ENCODE measurements around the gene ADGRG2. TPM values are rescaled to one million over a fixed set of nuclear protein-coding genes. Genes with fewer than 3 reads are reported as not detected.
"Not testable (repeated sequence)": the region's sequence is repeated elsewhere in the genome, so short reads cannot be mapped to it uniquely, and the experiment has no call there.

ADGRG2 gene
- polyA plus RNA-seq, 4 donors, result 12.9 to 19.8 (median 14.4) TPM

DNA sequence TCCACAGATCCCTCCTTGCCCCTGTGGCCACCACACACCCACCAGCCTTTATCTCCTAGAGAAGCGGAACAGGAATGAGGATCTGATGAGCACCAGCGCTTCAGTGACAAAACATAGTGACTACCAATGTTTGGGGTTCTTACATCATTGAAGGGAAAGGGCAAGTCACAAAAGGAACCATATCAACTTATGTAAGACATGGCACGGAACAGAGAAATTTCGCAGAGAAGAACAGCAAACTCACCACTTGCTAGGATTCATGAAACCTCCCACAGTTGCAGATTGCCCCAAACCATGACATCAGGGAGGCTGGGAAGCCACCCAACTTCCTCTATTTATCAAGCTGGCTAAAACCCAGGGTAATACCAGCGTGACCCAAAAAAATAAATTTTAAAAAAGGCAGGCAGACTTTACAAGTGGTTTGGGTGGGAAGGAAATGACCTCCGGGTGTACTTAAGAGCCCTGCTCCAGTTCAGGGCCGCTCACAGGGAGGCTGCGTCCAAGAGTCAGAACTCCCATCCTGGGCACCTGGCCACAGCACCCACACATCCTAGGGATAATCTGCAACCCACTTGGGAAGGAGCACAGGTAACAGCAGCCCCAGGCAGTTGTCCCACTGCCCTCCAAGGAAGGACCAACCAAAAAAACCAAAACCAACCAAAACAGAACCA, 36.0 kb downstream of the ADGRG2 start:
- no peak for DNase-seq (ENCODE audit: low read depth in 4 of 4, low spot score in 3 of 4)

DNA sequence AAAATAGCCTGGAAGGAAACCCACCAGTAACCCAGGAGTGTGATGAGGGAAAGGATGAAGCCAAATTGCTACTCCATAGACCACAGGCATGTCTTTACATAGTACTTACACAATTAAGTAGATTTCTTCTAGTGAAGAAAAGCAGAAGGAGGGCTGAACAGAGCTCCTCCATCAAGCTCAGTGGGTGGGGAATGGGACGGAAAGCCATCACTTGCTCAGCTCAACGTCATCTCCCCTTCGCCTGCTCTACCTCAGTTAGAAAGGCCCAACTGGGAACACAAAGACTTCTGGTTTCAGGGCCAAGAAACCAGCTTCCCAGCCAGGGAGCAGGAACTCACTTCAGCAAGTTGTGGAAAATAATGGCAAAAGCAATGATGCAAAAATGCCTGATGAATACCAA, 36.6 kb downstream of the ADGRG2 start:
- DNase-seq (ENCODE audit: low read depth in 4 of 4, low spot score in 3 of 4), result no peak

DNA sequence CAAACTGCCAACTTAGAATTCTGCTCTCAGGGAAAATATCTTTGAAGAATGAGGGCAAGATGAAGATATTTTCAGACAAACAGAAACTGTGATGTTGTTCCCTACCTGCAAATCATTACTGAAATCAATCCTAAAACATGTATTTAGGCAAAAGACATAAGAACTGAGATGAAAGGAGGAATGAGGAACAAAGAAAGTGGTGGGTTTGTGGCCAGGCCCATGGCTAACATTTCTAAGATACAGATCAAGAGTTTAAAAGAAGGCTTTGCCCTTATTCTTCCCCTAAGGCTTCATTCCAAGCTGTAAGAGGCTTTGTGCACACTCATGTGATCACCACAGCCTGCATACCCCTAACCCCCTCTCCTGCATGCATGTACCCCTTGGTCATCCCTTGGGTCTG, 46.5 kb downstream of the ADGRG2 start:
- no peak for DNase-seq (ENCODE audit: low read depth in 4 of 4, low spot score in 3 of 4)

DNA sequence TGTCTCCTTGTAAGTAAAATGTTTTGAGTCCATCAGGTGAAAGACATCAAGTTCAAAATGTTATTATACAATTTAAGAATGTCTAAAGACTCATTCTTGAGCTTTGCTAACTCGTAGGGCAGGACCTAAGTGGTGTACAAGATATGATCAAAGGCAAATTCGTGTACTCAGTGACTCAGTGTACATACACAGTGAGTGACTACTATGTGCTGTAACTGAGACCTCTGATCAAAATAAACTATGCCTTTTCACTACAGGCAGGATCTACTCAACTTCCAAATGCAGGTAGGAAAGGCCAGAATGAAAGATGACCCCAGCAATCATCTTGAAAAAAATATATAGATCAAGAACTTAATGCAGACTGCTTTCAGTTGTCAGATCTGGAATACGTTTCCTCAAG, 49.9 kb downstream of the ADGRG2 start:
- no peak for DNase-seq (ENCODE audit: low read depth in 4 of 4, low spot score in 3 of 4)

DNA sequence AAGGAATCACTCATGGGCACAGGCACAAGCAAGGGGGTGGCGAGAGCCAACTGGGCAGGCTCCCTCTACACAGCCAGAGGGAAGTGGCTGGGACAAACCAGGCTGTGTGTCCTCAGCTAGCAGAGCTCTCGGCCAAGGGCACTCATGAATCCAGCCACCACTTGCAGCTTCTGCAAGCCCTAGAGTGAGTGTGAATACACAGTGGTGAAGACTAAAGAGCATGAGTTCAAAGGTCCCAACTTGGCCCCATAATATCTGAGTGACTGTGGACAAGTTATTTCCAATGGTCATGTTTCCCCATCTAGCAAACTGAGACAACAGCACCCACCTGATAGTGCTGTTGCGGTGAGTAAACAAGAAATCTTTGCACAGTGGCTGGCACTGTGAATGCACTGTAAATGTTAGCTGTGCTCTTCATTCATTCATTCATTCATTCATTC, 51.7 kb downstream of the ADGRG2 start:
- DNase-seq (ENCODE audit: low read depth in 4 of 4, low spot score in 3 of 4), result no peak

DNA sequence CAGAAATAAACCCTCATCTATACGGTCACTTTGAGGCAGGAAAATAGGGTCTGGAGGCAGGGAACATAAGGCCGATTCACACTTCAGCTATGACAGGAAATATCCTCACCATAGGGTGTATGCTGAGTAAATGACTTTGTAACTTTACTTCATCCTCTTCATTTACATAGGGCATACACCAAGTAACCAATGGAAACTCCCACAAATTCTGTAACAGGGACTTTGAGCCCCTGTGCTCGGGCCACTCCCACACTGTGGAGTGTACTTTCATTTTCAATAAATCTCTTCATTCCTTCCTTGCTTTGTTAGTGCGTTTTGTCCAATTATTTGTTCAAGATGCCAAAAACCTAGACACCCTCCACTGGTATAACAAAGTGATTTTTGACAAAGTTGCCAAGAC, 55.3 kb downstream of the ADGRG2 start:
- DNase-seq (ENCODE audit: low read depth in 4 of 4, low spot score in 3 of 4), result not testable (repeated sequence)

DNA sequence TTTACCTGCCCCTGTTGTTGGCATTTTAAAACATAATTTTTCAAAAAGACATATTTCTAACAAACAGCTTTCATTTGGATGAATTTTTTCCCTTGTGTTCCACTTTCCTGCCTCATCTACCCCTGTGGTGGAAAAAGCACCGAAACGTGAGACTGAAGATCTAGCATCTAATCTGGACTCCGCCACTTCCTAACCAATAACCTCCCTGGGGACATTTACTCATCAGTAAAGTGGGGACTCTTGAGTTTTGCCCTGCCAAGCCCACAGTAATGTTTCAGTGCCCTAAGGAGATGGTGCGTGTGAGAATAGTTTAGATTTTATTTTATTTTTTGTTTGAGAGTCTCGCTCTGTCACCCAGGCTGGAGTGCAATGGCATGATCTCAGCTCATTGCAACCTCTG, 56.7 kb downstream of the ADGRG2 start:
- no peak for DNase-seq (ENCODE audit: low read depth in 4 of 4, low spot score in 3 of 4)

DNA sequence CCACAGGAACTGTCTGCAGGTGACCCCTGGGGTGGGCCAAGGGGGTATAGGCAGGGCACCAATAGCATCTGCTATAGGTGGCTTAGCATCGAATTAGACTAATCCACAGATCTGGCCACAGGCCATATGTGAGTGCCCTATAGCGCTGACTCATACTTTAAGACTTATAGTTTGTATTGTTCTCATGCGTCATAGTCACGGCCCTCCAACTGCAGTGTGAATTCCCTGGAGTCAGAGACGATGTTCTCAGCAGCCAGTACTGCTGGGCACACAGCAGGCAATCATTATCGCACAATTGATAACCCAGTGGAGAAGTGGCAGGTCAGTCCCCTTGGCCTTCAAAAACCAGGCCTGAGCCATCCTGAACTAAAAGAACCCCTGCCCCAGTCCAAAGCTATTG, 58.1 kb downstream of the ADGRG2 start:
- DNase-seq (ENCODE audit: low read depth in 4 of 4, low spot score in 3 of 4), result no peak

DNA sequence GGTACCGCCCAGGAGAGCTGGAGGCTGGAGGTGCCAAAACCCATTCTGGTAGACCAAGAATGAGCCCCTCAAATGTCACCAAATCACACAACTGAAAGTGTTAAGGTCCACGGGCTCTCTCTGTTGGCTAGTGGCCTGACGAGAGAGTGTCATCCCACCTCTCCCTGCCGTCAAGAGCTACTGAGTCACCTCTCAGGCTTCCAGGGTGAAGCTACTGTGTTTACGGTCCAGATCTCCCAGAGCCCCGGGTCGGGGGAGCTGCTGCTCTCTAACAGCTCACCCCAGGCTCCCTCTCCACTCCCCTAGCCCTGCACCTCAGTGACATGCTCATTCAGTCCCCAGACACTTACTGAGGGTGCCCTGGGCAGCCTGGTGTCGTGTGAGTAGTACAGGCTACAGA, 59.2 kb downstream of the ADGRG2 start:
- DNase-seq (ENCODE audit: low read depth in 4 of 4, low spot score in 3 of 4), result no peak

DNA sequence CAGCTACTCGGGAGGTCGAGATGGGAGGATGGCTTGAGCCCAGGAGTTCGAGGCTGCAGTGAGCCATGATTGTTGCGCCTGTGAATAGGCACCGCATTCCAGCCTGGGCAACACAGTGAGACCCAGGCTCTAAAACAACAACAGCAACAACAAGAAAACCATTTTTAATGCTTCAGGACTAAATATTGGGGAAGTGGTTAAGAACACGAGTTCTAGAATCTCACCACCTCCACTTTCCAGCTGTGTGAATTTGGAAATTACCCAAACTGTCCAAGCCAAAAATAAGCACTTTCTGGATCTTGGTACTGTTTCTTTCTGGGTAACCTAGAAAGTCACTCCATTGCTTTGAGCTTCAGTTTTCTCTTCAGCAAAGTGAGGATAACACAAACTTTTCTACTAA, 63.2 kb downstream of the ADGRG2 start:
- no peak for DNase-seq (ENCODE audit: low read depth in 4 of 4, low spot score in 3 of 4)

DNA sequence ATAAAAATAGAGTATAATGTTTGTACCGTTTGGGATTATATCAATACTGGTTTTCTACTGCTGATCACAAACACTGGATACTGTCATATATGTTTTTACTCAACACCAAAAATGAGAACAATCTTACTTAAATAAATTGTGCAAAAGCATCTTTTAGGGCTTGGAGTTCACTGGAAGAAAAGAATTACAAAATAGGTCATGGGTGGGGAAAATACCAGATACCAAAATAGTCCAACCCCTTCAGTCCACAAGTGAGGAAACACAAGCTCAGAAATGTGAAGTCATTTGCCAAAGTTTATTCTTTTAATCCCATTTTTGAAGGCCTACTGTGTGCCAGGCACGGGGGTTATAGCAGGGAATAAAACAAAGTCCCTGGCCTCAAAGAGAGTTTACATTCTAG, 64.4 kb downstream of the ADGRG2 start:
- no peak for DNase-seq (ENCODE audit: low read depth in 4 of 4, low spot score in 3 of 4)

DNA sequence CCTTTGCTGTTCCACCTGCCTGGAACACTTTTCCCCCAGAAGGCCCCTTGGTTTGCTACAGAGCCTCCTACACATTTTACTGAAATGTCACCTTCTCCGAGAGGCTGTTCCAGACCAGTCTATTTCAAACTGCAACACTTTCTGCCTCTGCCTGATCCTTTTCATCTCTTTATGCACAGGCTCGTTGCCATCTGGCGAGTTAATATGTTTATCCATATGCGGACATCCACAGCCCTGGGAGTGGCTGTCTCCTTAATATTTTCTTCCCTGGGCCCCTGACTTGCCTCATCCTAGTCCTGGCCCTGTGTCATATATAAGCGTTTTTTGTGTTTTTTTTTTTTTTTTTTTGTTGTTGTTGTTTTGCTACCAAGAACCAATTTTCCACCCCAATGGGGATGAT, 73.2 kb downstream of the ADGRG2 start:
- no peak for DNase-seq (ENCODE audit: low read depth in 4 of 4, low spot score in 3 of 4)

DNA sequence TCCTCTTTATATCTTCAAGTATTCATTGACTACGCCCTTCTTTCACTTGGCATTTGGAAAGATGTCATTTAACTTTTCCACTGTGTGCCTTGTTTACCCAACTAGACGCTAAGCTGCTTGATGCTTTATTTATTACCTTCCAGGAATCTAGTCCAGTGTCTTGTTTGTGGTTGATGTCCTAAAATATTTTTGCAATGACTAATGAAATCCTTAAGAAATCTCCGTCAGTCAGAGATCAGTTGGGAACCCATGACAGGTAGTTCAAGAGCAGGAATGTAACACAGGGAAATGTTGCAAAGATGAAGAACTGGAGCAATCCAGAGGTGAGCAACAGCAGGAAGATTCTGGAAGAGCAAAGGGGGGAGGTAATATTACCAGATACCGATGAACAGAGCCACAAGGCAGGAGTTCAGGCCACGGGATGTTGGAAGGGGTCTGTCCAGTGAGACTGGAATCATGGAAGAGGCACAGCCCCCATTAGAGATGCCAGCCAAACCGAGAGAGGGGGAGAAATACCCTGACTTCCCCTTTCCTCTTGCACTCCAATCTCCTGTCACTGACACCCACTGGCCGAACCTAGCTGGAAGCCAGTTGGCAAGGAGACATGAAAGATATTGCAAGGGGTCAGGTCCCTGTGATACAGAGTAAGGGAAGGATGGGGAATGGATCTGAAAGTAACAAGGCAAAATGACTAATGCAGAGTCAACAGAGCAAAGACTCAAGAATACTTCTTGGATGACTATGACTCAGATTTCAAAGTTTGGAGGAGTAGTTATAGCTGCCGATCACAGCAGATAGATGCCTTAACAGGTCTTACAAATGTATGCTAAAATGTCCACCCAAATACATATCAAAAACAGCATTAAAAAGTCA, 75.7 kb downstream of the ADGRG2 start:
- no peak for DNase-seq (ENCODE audit: low read depth in 4 of 4, low spot score in 3 of 4)

DNA sequence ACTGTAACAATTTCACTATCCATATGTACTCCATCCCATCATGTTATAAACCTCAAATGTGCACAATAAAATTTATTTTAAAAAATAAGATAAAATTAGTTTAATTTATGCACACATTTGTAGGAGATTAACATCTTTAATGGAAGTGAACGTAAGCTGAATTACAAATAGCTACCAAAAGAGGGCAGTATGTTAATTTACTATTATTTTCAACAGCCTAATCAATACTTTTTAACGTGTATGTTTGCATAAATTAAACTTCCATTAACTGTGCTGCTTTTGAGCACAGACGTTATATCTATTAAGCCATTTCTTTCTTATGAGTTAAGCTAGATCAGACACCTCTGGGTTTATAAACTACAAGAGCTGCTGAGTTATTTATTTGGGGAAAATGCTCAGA, 81.9 kb downstream of the ADGRG2 start:
- no peak for DNase-seq (ENCODE audit: low read depth in 4 of 4, low spot score in 3 of 4)

DNA sequence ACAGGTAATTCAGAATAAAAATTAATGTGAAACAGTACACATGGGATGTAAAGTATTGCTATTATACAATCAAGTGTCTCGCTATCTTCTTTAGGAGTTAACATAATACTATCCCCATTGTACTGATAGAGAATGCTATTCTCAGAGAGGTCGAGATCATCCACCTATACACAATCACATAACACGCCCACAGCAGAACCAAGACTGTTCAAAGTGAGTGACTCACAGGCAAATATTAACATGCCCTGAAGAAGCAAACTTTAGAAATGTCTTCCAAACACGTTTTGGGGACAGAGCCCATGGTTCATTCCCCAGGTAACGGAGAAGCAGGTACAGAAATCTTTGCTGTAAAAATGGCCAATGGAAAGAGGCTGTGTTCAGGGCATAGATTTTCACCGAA, 88.2 kb downstream of the ADGRG2 start:
- DNase-seq (ENCODE audit: low read depth in 4 of 4, low spot score in 3 of 4), result no peak

DNA sequence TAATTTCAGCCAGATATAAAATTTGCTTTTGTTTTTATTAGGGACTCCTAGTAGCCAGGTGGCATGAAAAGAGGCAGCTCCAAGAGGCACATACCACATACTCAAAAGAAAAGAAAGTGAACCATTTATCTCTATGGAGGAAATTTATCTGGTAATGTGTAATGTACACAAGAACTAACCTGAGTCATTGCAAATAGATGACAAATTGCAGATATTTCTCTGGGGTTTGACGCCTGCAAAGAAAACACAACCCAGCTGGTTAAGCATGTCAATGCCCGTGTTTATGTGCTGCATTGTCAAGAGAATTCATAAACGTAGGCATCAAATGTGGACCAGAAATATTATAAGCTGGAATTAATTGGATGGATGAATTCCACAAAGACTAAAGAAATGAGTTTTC, 91.5 kb downstream of the ADGRG2 start:
- DNase-seq (ENCODE audit: low read depth in 4 of 4, low spot score in 3 of 4), result no peak

DNA sequence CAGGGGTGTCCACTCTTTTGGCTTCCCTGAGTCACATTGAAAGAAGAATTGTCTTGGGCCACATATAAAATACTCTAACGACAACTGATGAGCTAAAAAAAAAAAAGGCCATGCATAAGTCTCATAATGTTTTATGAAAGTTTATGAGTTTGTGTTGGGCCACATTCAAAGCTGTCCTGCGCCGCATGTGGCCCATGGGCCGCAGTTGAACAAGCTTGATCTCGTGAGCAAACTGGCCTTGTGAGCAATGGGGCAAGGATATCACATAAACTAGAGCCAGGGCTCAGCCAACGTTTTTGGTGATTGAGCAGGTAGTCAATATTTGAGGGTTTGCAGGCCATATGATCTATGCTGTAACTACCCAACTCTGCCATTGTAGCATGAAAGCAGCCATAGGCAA, 93.7 kb downstream of the ADGRG2 start:
- no peak for DNase-seq (ENCODE audit: low read depth in 4 of 4, low spot score in 3 of 4)

DNA sequence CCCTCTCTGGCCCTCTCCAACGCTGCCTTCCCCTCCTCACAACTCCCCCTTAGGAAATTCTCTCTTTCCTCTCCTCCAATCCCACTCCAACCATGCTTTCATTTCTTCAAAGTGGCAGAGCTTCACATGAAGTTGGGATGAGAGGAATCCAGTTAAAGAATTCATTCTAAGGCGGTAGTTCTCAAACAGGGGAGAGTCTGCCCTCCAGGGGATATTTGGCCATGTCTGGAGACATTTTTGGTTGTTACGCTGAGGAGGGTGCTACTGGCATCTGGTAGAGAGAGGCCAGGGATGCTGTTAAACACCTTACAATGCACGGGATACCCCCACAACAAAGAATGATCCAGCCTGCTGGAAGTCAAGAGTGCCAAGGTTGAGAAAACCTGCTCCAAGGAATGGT, 97.9 kb downstream of the ADGRG2 start:
- no peak for DNase-seq (ENCODE audit: low read depth in 4 of 4, low spot score in 3 of 4)

DNA sequence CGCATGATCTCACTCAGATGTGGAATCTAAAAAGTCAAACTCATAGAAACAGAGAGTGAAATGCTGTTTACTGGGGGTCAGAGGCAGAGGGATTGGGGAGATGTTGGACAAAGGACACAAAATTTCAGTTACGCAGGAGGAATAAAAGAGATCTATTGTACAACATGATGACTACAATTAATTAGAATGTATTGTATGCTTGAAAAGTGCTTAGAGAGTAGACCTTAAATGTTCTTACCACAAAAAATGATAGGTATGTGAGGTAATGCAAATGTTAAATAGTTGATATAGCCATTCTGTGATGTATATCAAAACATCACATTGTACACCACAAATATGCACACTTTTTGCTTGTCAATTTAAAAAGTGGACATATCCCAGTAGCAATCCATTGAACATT, 102.3 kb downstream of the ADGRG2 start:
- no peak for DNase-seq (ENCODE audit: low read depth in 4 of 4, low spot score in 3 of 4)

DNA sequence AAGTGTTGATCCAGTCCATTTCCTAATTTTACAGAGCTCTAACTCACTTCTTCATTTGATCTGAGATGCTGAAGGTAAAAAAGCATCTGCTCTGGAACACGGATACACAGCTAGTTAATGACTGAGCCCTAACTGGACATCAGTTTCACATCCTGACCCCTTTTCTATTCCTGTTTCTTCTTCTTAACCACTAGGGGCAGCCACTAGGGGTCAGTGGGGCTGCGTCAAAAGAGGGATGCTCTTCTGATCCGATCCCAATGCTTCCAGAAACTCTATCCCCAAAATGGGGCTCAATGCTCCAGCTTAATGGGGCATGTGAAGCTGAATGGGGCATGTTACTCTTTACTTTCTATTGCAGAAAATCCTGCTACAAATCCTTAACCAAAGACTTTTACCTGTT, 105.0 kb downstream of the ADGRG2 start:
- no peak for DNase-seq (ENCODE audit: low read depth in 4 of 4, low spot score in 3 of 4)

DNA sequence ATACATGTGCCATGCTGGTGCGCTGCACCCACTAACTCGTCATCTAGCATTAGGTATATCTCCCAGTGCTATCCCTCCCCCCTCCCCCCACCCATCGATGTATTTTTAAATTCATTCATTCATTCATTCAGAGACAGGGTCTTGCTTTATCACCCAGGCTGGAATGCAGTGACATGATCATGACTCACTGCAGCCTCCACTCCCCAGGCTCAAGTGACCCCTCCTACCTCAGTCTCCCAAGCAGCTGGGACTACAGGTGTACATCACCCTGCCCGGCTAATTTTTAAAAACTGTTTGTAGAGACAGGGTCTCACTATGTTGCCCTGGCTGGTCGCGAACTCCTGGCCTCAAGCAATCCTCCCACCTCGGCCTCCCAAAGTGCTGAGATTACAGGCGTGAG, 105.7 kb downstream of the ADGRG2 start:
- not testable (repeated sequence) for DNase-seq (ENCODE audit: low read depth in 4 of 4, low spot score in 3 of 4)

DNA sequence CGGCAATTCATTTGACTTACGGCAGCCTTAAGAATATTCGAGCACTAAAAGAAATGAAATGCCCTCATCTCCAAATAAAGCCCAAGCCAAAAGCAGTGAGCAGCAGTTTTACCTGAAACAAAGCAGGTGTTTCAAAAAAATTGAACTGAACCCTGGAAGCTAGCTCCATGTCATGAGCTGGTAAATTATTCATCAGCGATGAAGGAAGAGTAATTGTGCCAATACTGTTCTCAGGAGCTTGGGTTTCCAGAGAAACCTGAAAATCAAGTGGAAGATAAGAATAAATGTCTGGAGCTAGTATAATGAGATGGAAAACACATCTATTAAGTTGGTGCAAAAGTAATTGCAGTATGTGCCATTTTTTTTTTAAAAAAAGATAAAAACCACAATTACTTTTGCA, 114.4 kb downstream of the ADGRG2 start:
- DNase-seq (ENCODE audit: low read depth in 4 of 4, low spot score in 3 of 4), result no peak
